Hematopoietic multipotent progenitor cell treated with erythropoietin and hydrocortisone succinate and interleukin-3 and kit ligand, for 4 days (in vitro differentiated cells): Measurements from ENCODE around the gene SYNPO.

ENCODE experiments used
- DNase-seq: peaks from one replicate; pipeline ENCODE4 v3.0.0-alpha.2; 2015

Gene SYNPO

GRCh38 chr5:150642567-150642927 is 2.1 kb downstream of the SYNPO start:
- DNase-seq = no peak

DNA sequence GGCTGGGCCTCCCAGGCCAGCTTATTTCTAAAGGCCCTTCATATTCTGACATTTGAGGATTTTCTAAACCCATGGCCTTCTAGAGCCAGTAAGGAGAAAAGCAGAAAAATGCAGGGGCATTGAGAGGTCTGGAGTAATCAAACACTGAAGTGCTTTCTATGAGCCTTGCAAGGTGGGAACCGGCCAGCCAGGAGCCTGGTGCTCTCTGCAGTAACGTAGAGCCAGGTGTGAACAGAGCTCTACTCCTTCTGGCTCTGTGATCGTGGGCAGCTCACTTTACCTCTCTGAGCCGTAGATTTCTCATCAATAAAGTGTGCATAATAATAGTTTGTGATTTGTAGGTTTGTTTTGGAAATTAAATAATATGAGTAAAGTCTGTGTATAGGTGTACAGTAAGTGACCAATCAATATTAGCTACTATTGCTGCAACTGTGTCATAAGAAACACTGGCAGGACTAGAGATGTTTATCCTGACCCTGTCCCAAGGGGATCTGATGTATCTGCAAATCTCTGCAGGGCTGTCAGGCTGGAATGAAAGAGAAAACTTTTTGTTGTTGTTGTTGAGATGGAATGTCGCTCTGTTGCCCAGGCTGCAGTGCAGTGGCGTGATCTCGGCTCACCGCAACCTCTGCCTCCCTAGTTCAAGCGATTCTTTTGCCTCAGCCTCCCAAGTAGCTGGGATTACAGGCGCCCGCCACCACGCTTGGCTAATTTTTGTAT is 2.7 kb downstream of the SYNPO start:
- no peak for DNase-seq

- DNase-seq = no peak
Measured at GRCh38 chr5:150644058-150644457, 3.6 kb downstream of the SYNPO start.

GRCh38 chr5:150644514-150644913 is 4.1 kb downstream of the SYNPO start:
- no peak for DNase-seq

DNA sequence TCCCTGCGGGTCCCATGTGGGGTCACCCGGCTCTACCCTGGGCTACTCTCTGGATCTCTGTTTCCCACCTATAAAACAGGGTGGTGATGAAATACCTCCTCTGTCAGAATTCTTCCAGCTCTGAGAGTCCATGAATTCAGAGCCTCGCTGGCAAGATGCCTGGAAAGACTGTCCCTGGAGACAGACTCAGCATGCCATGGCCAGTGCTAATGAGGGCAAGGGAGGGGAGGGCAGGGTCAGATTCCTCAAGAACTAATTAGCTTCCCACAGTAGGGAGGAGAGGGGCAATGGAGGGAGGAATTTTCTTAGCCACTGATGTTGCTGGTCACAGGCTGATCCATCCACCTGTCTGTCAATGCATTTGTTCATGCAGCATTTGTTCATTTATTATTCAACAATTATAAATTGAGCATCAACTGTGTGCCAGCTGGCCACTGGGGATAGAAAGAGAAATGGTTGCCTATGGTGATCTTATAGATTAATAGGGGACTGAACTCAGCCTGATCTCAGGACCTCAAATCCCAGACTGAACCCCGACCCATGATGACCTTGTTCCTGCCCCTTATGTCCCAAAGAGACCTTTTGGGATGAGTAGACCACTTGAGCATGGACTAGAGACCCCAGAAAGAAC is 4.7 kb downstream of the SYNPO start:
- no peak for DNase-seq

DNA sequence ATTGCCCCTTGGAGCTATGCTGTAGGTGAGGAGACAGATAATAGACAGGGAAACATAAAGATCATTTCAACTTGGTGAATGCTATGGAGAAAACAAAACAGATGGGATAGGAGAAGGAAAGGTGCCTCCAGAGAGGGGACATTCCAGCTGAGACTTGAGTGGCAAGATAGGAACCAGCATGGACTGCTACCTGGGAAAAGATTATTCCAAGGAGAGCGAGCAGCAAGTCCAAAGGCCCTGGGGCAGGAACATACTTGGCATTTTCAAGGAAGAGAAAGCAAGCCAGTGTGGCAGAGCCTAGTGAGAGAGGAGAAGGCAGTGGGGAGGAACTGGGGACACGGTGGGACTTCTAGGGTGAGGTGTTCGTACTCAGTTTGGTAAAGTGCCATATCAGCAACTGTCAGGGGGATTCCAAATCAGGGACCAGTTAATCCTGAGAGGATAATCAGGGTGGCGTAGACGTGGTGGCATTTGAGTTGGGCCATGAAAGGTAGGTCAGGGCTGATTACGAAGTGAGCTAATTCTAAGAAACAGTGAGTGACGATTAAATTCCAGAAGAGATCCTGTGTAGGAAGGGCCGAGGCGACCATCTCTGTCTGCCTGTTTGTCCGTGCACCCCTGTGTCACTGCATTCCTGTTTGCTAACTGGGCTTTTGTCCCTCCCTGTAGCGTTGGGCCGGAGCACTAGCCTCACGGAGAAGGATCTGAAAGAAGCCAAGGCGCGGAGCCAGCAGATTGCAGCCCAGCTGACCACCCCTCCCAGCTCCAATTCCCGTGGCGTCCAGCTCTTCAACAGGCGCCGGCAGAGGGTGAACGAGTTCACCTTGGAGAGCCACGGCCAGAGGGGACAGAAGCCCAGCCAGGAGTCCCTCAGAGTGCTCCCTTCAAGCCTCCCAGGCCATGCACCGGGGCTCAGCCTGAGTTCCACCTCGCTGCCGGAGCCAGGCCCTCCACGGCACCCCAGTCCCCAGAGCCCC is 7.1 kb downstream of the SYNPO start:
- no peak for DNase-seq

- DNase-seq = no peak
Measured at GRCh38 chr5:150648294-150649107, 8.0 kb downstream of the SYNPO start.

GRCh38 chr5:150649108-150650020 is 8.9 kb downstream of the SYNPO start:
- no peak for DNase-seq

DNA sequence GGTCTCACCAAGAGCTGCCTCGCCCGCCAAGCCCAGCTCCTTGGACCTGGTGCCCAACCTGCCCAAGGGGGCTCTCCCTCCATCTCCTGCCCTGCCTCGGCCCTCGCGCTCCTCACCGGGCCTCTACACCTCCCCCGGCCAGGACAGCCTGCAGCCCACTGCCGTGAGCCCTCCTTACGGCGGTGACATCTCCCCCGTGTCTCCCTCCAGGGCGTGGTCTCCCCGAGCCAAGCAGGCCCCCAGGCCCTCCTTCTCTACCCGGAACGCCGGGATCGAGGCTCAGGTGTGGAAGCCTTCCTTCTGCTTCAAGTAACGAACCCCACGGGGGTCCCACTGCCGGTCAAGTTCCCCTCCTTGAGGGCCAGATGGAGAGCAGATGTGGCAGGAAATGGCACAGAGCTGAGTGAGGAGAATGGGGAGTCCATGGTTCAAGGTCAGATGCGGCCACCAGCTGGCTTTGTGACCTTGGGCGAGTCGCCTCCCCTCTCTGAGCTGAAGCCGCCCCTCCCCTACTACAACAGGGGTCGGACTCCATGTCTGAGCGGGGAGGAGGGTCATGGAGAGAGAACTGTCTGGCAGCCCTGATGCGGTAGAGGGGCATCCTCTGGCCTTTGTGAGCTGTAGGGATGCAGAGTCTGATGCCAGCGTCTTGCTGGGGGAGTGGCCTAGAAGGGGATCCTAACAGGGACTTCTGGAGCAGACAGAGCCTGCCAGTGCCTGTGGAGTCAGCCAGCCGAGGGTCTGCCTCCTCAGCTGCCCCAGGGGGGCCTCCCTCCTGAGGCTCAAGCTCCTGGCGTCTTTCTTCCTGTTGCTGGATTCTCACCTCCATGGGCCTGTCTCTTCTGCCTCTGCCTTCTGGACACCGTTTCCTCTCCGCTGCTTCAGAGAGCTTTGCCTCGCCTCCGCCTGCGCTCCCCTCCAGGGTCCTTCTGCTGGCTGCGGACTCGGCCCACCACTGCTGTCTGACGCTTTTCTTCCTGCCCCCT is 9.9 kb downstream of the SYNPO start:
- no peak for DNase-seq

DNA sequence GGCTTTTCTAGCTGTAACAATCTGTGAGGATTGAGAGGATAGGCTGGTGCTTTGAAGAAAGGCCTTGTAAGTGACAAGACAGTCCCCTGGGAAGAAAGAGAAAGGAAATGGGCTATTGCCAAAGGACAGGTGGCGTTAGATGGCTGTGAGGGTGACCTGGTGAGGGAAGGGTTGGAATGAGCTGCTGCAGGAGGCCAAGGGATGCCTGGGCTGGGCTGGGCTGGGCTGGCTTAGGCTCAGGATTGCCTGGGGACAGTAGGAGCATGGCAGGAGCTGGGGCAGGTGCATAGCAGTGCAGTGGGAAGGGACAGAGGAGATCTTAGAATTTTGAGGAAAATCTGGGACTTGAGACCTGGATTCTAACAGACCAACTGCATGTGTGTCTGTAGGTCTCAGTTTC is 10.9 kb downstream of the SYNPO start:
- DNase-seq = no peak

- no peak for DNase-seq
Measured at GRCh38 chr5:150651924-150652671, 11.6 kb downstream of the SYNPO start.

DNA sequence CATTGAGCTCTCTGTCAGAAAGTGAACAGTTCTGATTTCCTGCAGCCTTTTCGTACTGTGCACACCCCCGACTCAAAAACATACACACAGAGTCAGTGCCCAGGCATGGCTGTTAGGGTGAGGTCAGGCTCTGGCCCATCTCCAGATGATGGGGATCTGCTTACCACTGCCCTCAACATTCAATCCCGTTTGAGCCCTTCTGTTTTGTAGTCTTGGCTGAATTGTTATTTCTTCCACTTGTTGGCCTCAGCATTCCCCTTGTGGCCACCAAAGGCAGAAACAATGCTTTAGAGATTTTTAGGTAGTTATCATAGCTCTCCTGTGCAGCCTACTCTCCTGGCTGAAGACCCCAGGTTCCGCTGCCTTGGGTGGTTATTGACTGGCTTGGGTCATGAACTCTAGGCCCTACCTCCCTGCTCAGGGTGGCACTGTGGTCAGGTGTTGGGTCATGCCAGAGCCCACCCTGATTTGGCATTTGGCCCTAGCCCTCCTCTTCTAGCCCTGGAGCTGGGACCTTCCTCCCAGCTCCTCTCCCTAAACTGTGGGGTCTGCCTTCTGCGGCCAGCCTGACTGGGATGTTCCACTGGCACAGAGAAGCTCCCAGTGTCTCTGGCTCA is 12.8 kb downstream of the SYNPO start:
- DNase-seq = no peak

- DNase-seq = no peak
Measured at GRCh38 chr5:150653762-150654556, 13.5 kb downstream of the SYNPO start.

- no peak for DNase-seq
Measured at GRCh38 chr5:150655221-150655620, 14.8 kb downstream of the SYNPO start.

- peak; percentile 83 for DNase-seq
Measured at GRCh38 chr5:150656191-150657132, 16.0 kb downstream of the SYNPO start.

DNA sequence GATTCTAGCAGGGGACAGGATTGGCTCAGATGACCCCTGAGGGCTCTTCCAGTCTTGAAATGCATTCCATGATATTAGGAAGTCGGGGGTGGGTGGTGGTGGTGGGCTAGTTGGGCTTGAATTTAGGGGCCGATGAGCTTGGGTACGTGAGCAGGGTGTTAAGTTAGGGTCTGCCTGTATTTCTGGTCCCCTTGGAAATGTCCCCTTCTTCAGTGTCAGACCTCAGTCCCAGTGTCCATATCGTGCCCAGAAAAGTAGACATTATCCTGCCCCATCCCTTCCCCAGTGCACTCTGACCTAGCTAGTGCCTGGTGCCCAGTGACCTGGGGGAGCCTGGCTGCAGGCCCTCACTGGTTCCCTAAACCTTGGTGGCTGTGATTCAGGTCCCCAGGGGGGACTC is 17.7 kb downstream of the SYNPO start:
- DNase-seq = no peak

DNA sequence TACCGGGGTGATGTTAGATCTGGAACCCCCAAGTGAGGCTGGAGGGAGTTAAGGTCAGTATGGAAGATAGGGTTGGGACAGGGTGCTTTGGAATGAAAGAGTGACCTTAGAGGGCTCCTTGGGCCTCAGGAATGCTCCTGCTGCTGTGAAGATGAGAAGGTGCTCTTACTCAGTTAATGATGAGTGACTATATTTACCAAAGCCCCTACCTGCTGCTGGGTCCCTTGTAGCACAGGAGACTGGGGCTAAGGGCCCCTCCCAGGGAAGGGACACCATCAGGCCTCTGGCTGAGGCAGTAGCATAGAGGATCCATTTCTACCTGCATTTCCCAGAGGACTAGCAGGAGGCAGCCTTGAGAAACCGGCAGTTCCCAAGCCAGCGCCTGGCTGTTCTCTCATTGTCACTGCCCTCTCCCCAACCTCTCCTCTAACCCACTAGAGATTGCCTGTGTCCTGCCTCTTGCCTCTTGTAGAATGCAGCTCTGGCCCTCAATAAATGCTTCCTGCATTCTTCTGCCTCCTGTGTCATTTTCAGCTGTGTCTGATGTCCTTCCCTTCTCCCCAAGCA is 18.3 kb downstream of the SYNPO start:
- DNase-seq = no peak
